HepG2 (cell line): ENCODE measurements around the gene GCG. TPM values are rescaled to one million over a fixed set of nuclear protein-coding genes. Genes with fewer than 3 reads are reported as not detected.

Source experiments
- ATAC-seq: fragments of 200-7000 bp; cut with Tn5 transposase; 3 replicates; pipeline ENCODE4 v1.9.1; 2020; ENCODE audit warnings: mild to moderate bottlenecking, moderate library complexity
- BruUV-seq: library from RNA; stranded (reverse); fragments of 400-500 nt; replicated peaks from 2 replicates; lab custom pipeline; 2021; lab: Mats Ljungman, UMichigan
- CTCF ChIA-PET: fragments of 300-600 bp; formaldehyde crosslinking; extraction: SDS; loops from one replicate; lab custom pipeline; 2021; ENCODE audit warnings: low total read pairs, inconsistent platforms, low intra/inter-chr PET ratio; lab: Yijun Ruan, JAX
- POLR2A ChIA-PET: fragments of 350-600 bp; sonication (Branson Sonifier 250); formaldehyde crosslinking; loops from one replicate; lab custom pipeline; 2020; ENCODE audit warnings: antibody characterized with exemption, inconsistent platforms; lab: Yijun Ruan, JAX
- DNase-seq: peaks from one replicate; pipeline ENCODE4 v3.0.0-alpha.2; 2015; ENCODE audit warnings: low spot score
- FAIRE-seq: peaks from 3 replicates; lab custom pipeline; 2011; peaks lifted over from hg19 to GRCh38; lab: Jason Lieb, UNC
- H2AFZ ChIP-seq: one replicate; pipeline ENCODE4 v1.6.1; 2011; ENCODE audit warnings: low read length, inconsistent platforms
- H3K27ac ChIP-seq: fragments of 300-600 bp; 3 replicates; pipeline ENCODE4 v1.8.0; 2011; ENCODE audit warnings: mixed run types, mild to moderate bottlenecking, mixed read lengths, low read length, inconsistent platforms; ENCODE audit not compliant: insufficient read depth; ENCODE audit errors: extremely low read length
- H3K27me3 ChIP-seq, 2 experiments: fragments of 200-600 bp in 1 of 2; 2 replicates in 1 of 2; 3 replicates in 1 of 2; pipeline versions ENCODE4 v1.6.0 to v1.8.0; 2011; ENCODE audit warnings: low read length in 2 of 2, mild to moderate bottlenecking in 2 of 2, moderate library complexity in 2 of 2, inconsistent platforms in 1 of 2; ENCODE audit not compliant: insufficient read depth in 2 of 2, control insufficient read depth in 1 of 2
- H3K36me3 ChIP-seq, 2 experiments: fragments of 200-600 bp in 1 of 2; replicated peaks in 1 of 2; 2 replicates in 1 of 2; 3 replicates in 1 of 2; pipeline versions ENCODE4 v1.5.1 to v1.8.0; 2011; ENCODE audit warnings: low read length in 2 of 2, inconsistent platforms in 1 of 2; ENCODE audit not compliant: insufficient read depth in 2 of 2, control insufficient read depth in 1 of 2
- H3K4me1 ChIP-seq: 2 replicates; pipeline ENCODE4 v1.5.1; 2012; ENCODE audit warnings: low read length, inconsistent platforms; ENCODE audit not compliant: insufficient read depth
- H3K4me2 ChIP-seq: 2 replicates; pipeline ENCODE4 v1.6.0; 2011; ENCODE audit warnings: low read depth, low read length, inconsistent platforms
- H3K4me3 ChIP-seq, 3 experiments: fragments of 200-600 bp in 1 of 3; sonication (generic), shearing (Covaris generic) in 1 of 3; replicated peaks in 1 of 3; 2 replicates each; pipeline ENCODE4 v1.5.1; 2011 to 2016; ENCODE audit warnings: low read length in 3 of 3, inconsistent platforms in 2 of 3, low read depth in 2 of 3, mild to moderate bottlenecking in 2 of 3, control low read depth in 1 of 3, mixed read lengths in 1 of 3; ENCODE audit not compliant: insufficient read depth in 1 of 3
- H3K79me2 ChIP-seq: one replicate; pipeline ENCODE4 v1.6.1; 2011; ENCODE audit warnings: low read length, inconsistent platforms; ENCODE audit not compliant: insufficient read depth
- H3K9ac ChIP-seq: 2 replicates; pipeline ENCODE4 v1.6.0; 2011; ENCODE audit warnings: mild to moderate bottlenecking, low read depth, low read length, inconsistent platforms; ENCODE audit not compliant: insufficient read depth
- H3K9me3 ChIP-seq: 2 replicates; pipeline ENCODE4 v1.5.1; 2012; ENCODE audit warnings: mild to moderate bottlenecking, low read length
- H4K20me1 ChIP-seq: 2 replicates; pipeline ENCODE4 v1.6.0; 2011; ENCODE audit warnings: inconsistent platforms, mild to moderate bottlenecking, low read length, moderate library complexity; ENCODE audit not compliant: insufficient read depth
- ARHGAP35 ChIP-seq: sonication (generic); formaldehyde crosslinking; IDR thresholded peaks from 2 replicates; pipeline ENCODE4 v1.9.0; 2022; ENCODE audit warnings: mild to moderate bottlenecking, inconsistent platforms, moderate library complexity, missing genetic modification reagents, borderline replicate concordance
- ATAD3A ChIP-seq: sonication (generic); formaldehyde crosslinking; IDR thresholded peaks from 2 replicates; pipeline ENCODE4 v1.4.0; 2020; ENCODE audit warnings: missing genetic modification reagents
- BCL3 ChIP-seq: sonication (generic); formaldehyde crosslinking; IDR thresholded peaks from 2 replicates; pipeline ENCODE4 v1.5.1; 2020; ENCODE audit warnings: mild to moderate bottlenecking, missing genetic modification reagents, moderate library complexity
- CSRNP1 ChIP-seq: sonication (generic); formaldehyde crosslinking; IDR thresholded peaks from 2 replicates; pipeline ENCODE4 v1.8.1; 2023; ENCODE audit warnings: mild to moderate bottlenecking, missing genetic modification reagents
- DBP ChIP-seq: sonication (generic); formaldehyde crosslinking; IDR thresholded peaks from 2 replicates; pipeline ENCODE4 v1.4.0; 2020; ENCODE audit warnings: missing genetic modification reagents; ENCODE audit errors: not compliant biosample characterization
- ELK4 ChIP-seq: sonication (generic); formaldehyde crosslinking; IDR thresholded peaks from 2 replicates; pipeline ENCODE4 v1.9.0; 2021; ENCODE audit warnings: missing genetic modification reagents, borderline replicate concordance
- EP300 ChIP-seq, 3 experiments: sonication (generic) in 1 of 3; formaldehyde crosslinking in 1 of 3; IDR thresholded peaks; 2 replicates each; pipeline versions ENCODE4 v1.5.1 to v1.6.1; 2011 to 2020; ENCODE audit warnings: low read depth in 2 of 3, low read length in 2 of 3, borderline replicate concordance in 1 of 3, improper control_type of control experiment in 1 of 3, mild to moderate bottlenecking in 1 of 3, missing genetic modification reagents in 1 of 3, moderate library complexity in 1 of 3
- KDM6A ChIP-seq: IDR thresholded peaks from 2 replicates; pipeline ENCODE4 v1.6.1; 2016; ENCODE audit warnings: low read depth
- LBX2 ChIP-seq: sonication (generic); formaldehyde crosslinking; IDR thresholded peaks from 2 replicates; pipeline ENCODE4 v1.5.0; 2020; ENCODE audit warnings: missing genetic modification reagents, mild to moderate bottlenecking, borderline replicate concordance
- LCORL ChIP-seq, 2 experiments: fragments of 450-650 bp in 1 of 2; sonication (generic) in 1 of 2; formaldehyde crosslinking in 1 of 2; IDR thresholded peaks; 2 replicates each; pipeline versions ENCODE4 v1.5.0 to v1.6.1; 2017 to 2020; ENCODE audit warnings: antibody characterized with exemption in 1 of 2, missing genetic modification reagents in 1 of 2
- SMAD1 ChIP-seq: sonication (generic); formaldehyde crosslinking; IDR thresholded peaks from 2 replicates; pipeline ENCODE4 v1.4.0; 2020; ENCODE audit warnings: missing genetic modification reagents, low read depth, mild to moderate bottlenecking, borderline replicate concordance
- THAP7 ChIP-seq: sonication (generic); formaldehyde crosslinking; IDR thresholded peaks from 2 replicates; pipeline ENCODE4 v1.8.1; 2023; ENCODE audit warnings: mild to moderate bottlenecking, missing genetic modification reagents
- ZKSCAN8 ChIP-seq: IDR thresholded peaks from 2 replicates; pipeline ENCODE4 v1.6.1; 2016; ENCODE audit warnings: borderline replicate concordance, missing genetic modification reagents, missing compliant biosample characterization
- ZNF235 ChIP-seq: sonication (generic); formaldehyde crosslinking; IDR thresholded peaks from 2 replicates; pipeline ENCODE4 v1.8.1; 2023; ENCODE audit warnings: mild to moderate bottlenecking, missing genetic modification reagents, borderline replicate concordance
- ZNF446 ChIP-seq: sonication (generic); formaldehyde crosslinking; IDR thresholded peaks from 2 replicates; pipeline ENCODE4 v1.5.0; 2020; ENCODE audit warnings: mild to moderate bottlenecking, missing genetic modification reagents
- ZNF563 ChIP-seq: sonication (generic); formaldehyde crosslinking; IDR thresholded peaks from 2 replicates; pipeline ENCODE4 v1.8.0; 2022; ENCODE audit warnings: mild to moderate bottlenecking, moderate library complexity, missing genetic modification reagents
- ZNF616 ChIP-seq: sonication (generic); formaldehyde crosslinking; IDR thresholded peaks from 2 replicates; pipeline ENCODE4 v1.5.0; 2020; ENCODE audit warnings: low read depth, mild to moderate bottlenecking, missing genetic modification reagents
- WGBS: methylation state at CpG from one replicate; pipeline ENCODE4 v1.1.6; 2017; ENCODE audit warnings: low lambda C conversion rate; 5-methylcytosine and 5-hydroxymethylcytosine counted together
- in situ Hi-C: cut with HindIII; loops from 2 replicates; pipeline ENCODE4 v1.10.0; 2017; ENCODE audit warnings: low pct_unique_long_range_greater_than_20kb; ENCODE audit not compliant: extremely low pct_ligation_motif_present
- intact Hi-C: fragments of 100-400 bp; cut with micrococcal nuclease; formaldehyde crosslinking; loops from one replicate; pipeline ENCODE4 v1.10.0; 2022; ENCODE audit not compliant: unreplicated experiment
- polyA plus RNA-seq, 8 experiments: library from polyadenylated mRNA; depleted of rRNA in 3 of 8; stranded (reverse) in 7 of 8; unstranded in 1 of 8; fragments of >200 nt; fragmentation: Illumina TruSeq in 4 of 8; extraction: Trizol in 4 of 8; gene quantifications; 2 replicates each; pipeline versions ENCODE4 v1.2.1 to v1.2.3, GENCODE V29; 2011 to 2016; ENCODE audit warnings: low read depth in 4 of 8, missing spikeins in 1 of 8, mixed read lengths in 1 of 8; ENCODE audit not compliant: insufficient read depth in 1 of 8
- total RNA-seq, 5 experiments: library from RNA; depleted of rRNA; stranded (reverse); fragments of >200 nt; fragmentation: Illumina TruSeq; extraction: Trizol; gene quantifications; 2 replicates each; pipeline ENCODE4 v1.2.3, GENCODE V29; 2016; ENCODE audit warnings: low read depth in 1 of 5

GCG gene
- total and polyA plus RNA-seq, 2 of the 13 experiments (the other 11 are each of a cell fraction or from before 2014, with no cell fraction given): not detected

GRCh38 chr2:162100579-162100978 lies 51.5 kb downstream of the GCG start:
- H3K9me3 ChIP-seq: no peaks in the 10 kb centered on the region
- H4K20me1 ChIP-seq: no peaks in the 10 kb centered on the region
- H3K27ac ChIP-seq: no peak overlapping the region
- no peaks in the 10 kb centered on the region for H3K27me3 ChIP-seq
- in situ Hi-C loops (no loop called here), intact Hi-C loops (loop anchor here (1.0 kb wide), 2 partner anchors 9 to 11 kb away; no protein-coding TSS in a partner anchor)
- CTCF ChIA-PET: no interaction called here
- POLR2A ChIA-PET: interaction anchor here (1.0 kb wide), 1 partner anchor 26 kb away, joined by 4 read pairs; no protein-coding TSS in a partner anchor
- no peaks in the 10 kb centered on the region for H3K36me3 ChIP-seq
- DNase-seq (peak; percentile 85), ATAC-seq (peak; percentile 80), FAIRE-seq (peak; percentile 77)
- peak overlapping the region; percentile 34; the same call in 1 of the 2 replicates for H3K4me2 ChIP-seq
- H3K4me3 ChIP-seq: no peak overlapping the region
- H3K9ac ChIP-seq: no peak overlapping the region
- BruUV-seq: no TSS peak
- peaks cover 42% of the 10 kb centered on the region for H3K4me1 ChIP-seq
- no peaks in the 10 kb centered on the region for H3K79me2 ChIP-seq
- WGBS: 21% methylated on average over 1 of the region's 1 CpG
- no peak overlapping the region for H2AFZ ChIP-seq
- TF ChIP-seq ATAD3A (no peak), CSRNP1 (CRISPR knock-in tag) (no peak), DBP (CRISPR knock-in tag) (no peak), BCL3 (CRISPR knock-in tag) (no peak), ZNF446 (no peak), LBX2 (CRISPR knock-in tag) (no peak), LCORL (IDR thresholded peaks at IDR 0.05) (no peak), LCORL (CRISPR knock-in tag; IDR thresholded peaks at IDR 0.05) (no peak), ZNF235 (no peak), ELK4 (no peak), ZKSCAN8 (0 out of 2 replicates have a peak, but pooled peaks have one; percentile 23), ARHGAP35 (CRISPR knock-in tag) (no peak), KDM6A (no peak), THAP7 (no peak), ZNF563 (CRISPR knock-in tag) (no peak), ZNF616 (CRISPR knock-in tag) (no peak), SMAD1 (CRISPR knock-in tag) (no peak), EP300 (IDR thresholded peaks at IDR 0.05; ENCODE audit: low read depth in 2 of 2, low read length in 2 of 2) (peak in 1 of 2 experiments; percentile 82; a peak in 1 of 4 replicates), EP300 (CRISPR knock-in tag; IDR thresholded peaks at IDR 0.05; ENCODE audit: borderline replicate concordance) (no peak)
